KMS-11 (cell line): Measurements from ENCODE around the gene LDAH.

Source experiments
- H2AFZ ChIP-seq: fragments of 200-600 bp; sonication (generic); 2 replicates; pipeline ENCODE4 v1.6.1; 2016; ENCODE audit warnings: antibody characterized with exemption, mixed run types, low read depth
- H3K27ac ChIP-seq: fragments of 200-600 bp; sonication (generic); 2 replicates; pipeline ENCODE4 v1.6.1; 2016; ENCODE audit warnings: mild to moderate bottlenecking, mixed run types
- H3K27me3 ChIP-seq: fragments of 200-600 bp; sonication (generic); 2 replicates; pipeline ENCODE4 v1.6.1; 2017; ENCODE audit warnings: mild to moderate bottlenecking, low read depth, mixed run types, moderate library complexity; ENCODE audit not compliant: insufficient read depth
- H3K36me3 ChIP-seq: fragments of 200-600 bp; sonication (generic); 2 replicates; pipeline ENCODE4 v1.6.1; 2017; ENCODE audit warnings: mild to moderate bottlenecking, mixed run types; ENCODE audit not compliant: insufficient read depth
- H3K4me1 ChIP-seq: fragments of 200-600 bp; sonication (generic); 2 replicates; pipeline ENCODE4 v1.6.1; 2016; ENCODE audit warnings: mild to moderate bottlenecking, low read depth, mixed run types; ENCODE audit not compliant: poor library complexity, severe bottlenecking
- H3K4me2 ChIP-seq: fragments of 200-600 bp; sonication (generic); 2 replicates; pipeline ENCODE4 v1.7.0; 2016; ENCODE audit warnings: mild to moderate bottlenecking, mixed run types
- H3K4me3 ChIP-seq: fragments of 200-600 bp; sonication (generic); IDR thresholded peaks from 2 replicates; pipeline ENCODE4 v1.6.1; 2017; ENCODE audit warnings: low read depth, low read length, mixed read lengths; ENCODE audit not compliant: insufficient read depth
- H3K79me2 ChIP-seq: fragments of 200-600 bp; sonication (generic); 2 replicates; pipeline ENCODE4 v1.6.1; 2016; ENCODE audit warnings: low read depth, mixed run types; ENCODE audit not compliant: insufficient read depth
- H3K9ac ChIP-seq: fragments of 200-600 bp; sonication (generic); 2 replicates; pipeline ENCODE4 v1.6.1; 2016; ENCODE audit warnings: mild to moderate bottlenecking, mixed run types
- H4K20me1 ChIP-seq: fragments of 200-600 bp; sonication (generic); 2 replicates; pipeline ENCODE4 v1.6.1; 2016; ENCODE audit warnings: mild to moderate bottlenecking, mixed run types; ENCODE audit not compliant: insufficient read depth
- CTCF ChIP-seq: fragments of 200-600 bp; sonication (generic); conservative IDR thresholded peaks from 2 replicates; pipeline ENCODE4 v1.6.1; 2017; ENCODE audit warnings: low read depth, mild to moderate bottlenecking, antibody characterized with exemption, low read length, moderate library complexity, mixed read lengths

The LDAH gene

GRCh38 chr2:20692081-20692480, 130.8 kb downstream of the LDAH start:
- H3K4me3 ChIP-seq = no peak overlapping the region
- no peaks in the 10 kb centered on the region for H3K4me1 ChIP-seq
- H3K79me2 ChIP-seq = no peaks in the 10 kb centered on the region
- H4K20me1 ChIP-seq = no peaks in the 10 kb centered on the region
- no peak overlapping the region for H2AFZ ChIP-seq
- H3K27ac ChIP-seq = no peak overlapping the region
- H3K9ac ChIP-seq = no peak overlapping the region
- no peak overlapping the region for H3K4me2 ChIP-seq
- H3K36me3 ChIP-seq = no peaks in the 10 kb centered on the region
- TF ChIP-seq CTCF = no peak
- H3K27me3 ChIP-seq = no peaks in the 10 kb centered on the region

- TF ChIP-seq CTCF = no peak
- Histone ChIP-seq H3K36me3 (no peaks in the 10 kb centered on the region), H3K4me3 (no peak overlapping the region), H2AFZ (no peak overlapping the region), H3K27me3 (no peaks in the 10 kb centered on the region), H3K4me2 (no peak overlapping the region), H3K9ac (no peak overlapping the region), H3K4me1 (no peaks in the 10 kb centered on the region), H3K79me2 (no peaks in the 10 kb centered on the region), H3K27ac (no peak overlapping the region), H4K20me1 (no peaks in the 10 kb centered on the region)
Observed at GRCh38 chr2:20691076-20691734, 131.7 kb downstream of the LDAH start.

GRCh38 chr2:20689428-20690264, 133.3 kb downstream of the LDAH start:
- no peaks in the 10 kb centered on the region for H3K4me1 ChIP-seq
- no peak overlapping the region for H3K4me3 ChIP-seq
- H3K27ac ChIP-seq = no peak overlapping the region
- no peak overlapping the region for H3K9ac ChIP-seq
- no peaks in the 10 kb centered on the region for H3K27me3 ChIP-seq
- no peaks in the 10 kb centered on the region for H3K36me3 ChIP-seq
- no peak for TF ChIP-seq CTCF
- no peak overlapping the region for H3K4me2 ChIP-seq
- no peaks in the 10 kb centered on the region for H3K79me2 ChIP-seq
- no peak overlapping the region for H2AFZ ChIP-seq
- no peaks in the 10 kb centered on the region for H4K20me1 ChIP-seq

GRCh38 chr2:20687260-20687832, 135.6 kb downstream of the LDAH start:
- H3K27me3 ChIP-seq = no peaks in the 10 kb centered on the region
- no peak overlapping the region for H3K4me3 ChIP-seq
- H3K79me2 ChIP-seq = no peaks in the 10 kb centered on the region
- no peaks in the 10 kb centered on the region for H4K20me1 ChIP-seq
- no peak for TF ChIP-seq CTCF
- no peaks in the 10 kb centered on the region for H3K36me3 ChIP-seq
- no peak overlapping the region for H2AFZ ChIP-seq
- no peaks in the 10 kb centered on the region for H3K4me1 ChIP-seq
- H3K27ac ChIP-seq = no peak overlapping the region
- no peak overlapping the region for H3K4me2 ChIP-seq
- no peak overlapping the region for H3K9ac ChIP-seq
